NOMO-1 treated with dmso at 0.1 percent for 144 hours (cell line): ENCODE data around the gene TSKU.
A peak's percentile ranks its signal among the peaks of the same experiment; 100 is the strongest.
"Not testable (repeated sequence)": the region's sequence is repeated elsewhere in the genome, so short reads cannot be mapped to it uniquely, and the experiment has no call there.

Experiments used
- DNase-seq: peaks from one replicate; lab custom pipeline; 2025; ENCODE audit not compliant: unreplicated experiment; lab: John Stamatoyannopoulos, UW

TSKU gene

GRCh38 chr11:76800466-76801200, 17.5 kb downstream of the TSKU start:
- DNase-seq, result no peak

- no peak for DNase-seq
Measured at GRCh38 chr11:76801225-76801624, 18.1 kb downstream of the TSKU start.

GRCh38 chr11:76801736-76802135, 18.6 kb downstream of the TSKU start:
- no peak for DNase-seq

- no peak for DNase-seq
Measured at GRCh38 chr11:76802151-76802550, 19.0 kb downstream of the TSKU start.

GRCh38 chr11:76802621-76803020, 19.5 kb downstream of the TSKU start:
- no peak for DNase-seq

- no peak for DNase-seq
Measured at GRCh38 chr11:76803023-76803422, 19.9 kb downstream of the TSKU start.

GRCh38 chr11:76803811-76804600, 20.9 kb downstream of the TSKU start:
- DNase-seq, result no peak

GRCh38 chr11:76805206-76805913, 22.2 kb downstream of the TSKU start:
- DNase-seq, result no peak

GRCh38 chr11:76806131-76806530, 23.0 kb downstream of the TSKU start:
- DNase-seq, result no peak

GRCh38 chr11:76806608-76807205, 23.6 kb downstream of the TSKU start:
- DNase-seq, result no peak

GRCh38 chr11:76807206-76807875, 24.2 kb downstream of the TSKU start:
- DNase-seq, result peak; percentile 64

GRCh38 chr11:76808171-76808570, 25.0 kb downstream of the TSKU start:
- no peak for DNase-seq

- no peak for DNase-seq
Measured at GRCh38 chr11:76808996-76809395, 25.8 kb downstream of the TSKU start.

GRCh38 chr11:76810151-76810853, 27.1 kb downstream of the TSKU start:
- peak; percentile 8 for DNase-seq

- no peak for DNase-seq
Measured at GRCh38 chr11:76811259-76811658, 28.1 kb downstream of the TSKU start.

GRCh38 chr11:76814414-76814813, 31.3 kb downstream of the TSKU start:
- DNase-seq, result no peak

GRCh38 chr11:76815678-76816077, 32.5 kb downstream of the TSKU start:
- DNase-seq, result not testable (repeated sequence)

- DNase-seq, result no peak
Measured at GRCh38 chr11:76820184-76820566, 37.0 kb downstream of the TSKU start.

- not testable (repeated sequence) for DNase-seq
Measured at GRCh38 chr11:76821396-76821795, 38.2 kb downstream of the TSKU start.

- no peak for DNase-seq
Measured at GRCh38 chr11:76822406-76822805, 39.2 kb downstream of the TSKU start.
